ENCODE results near the gene AXL.

Gene AXL

DNA sequence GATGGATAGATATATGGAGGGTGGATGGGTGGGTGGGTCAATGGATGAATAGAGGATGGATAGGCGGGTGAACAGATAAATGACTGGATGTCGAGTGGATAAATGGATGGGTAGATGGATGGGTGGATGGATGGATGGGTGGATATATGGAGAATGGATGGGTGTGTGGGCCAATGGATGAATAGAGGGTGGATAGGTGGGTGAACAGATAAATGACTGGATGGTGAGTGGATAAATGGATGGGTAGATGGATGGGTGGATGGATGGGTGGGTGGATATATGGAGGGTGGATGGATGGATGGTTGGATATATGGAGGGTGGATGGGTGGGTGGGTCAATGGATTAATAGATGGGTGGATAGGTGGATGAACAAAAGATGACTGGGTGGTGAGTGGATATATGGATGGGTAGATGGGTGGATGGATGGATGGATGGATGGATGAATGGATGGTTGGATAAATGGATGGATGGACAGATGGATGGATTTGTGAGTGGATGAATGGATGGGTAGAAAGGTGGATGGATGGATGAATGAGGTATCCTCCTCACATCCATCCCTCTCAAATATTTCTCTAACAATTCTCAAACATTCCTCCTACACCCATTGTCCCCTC lies 21.0 kb downstream of the AXL start:
- TF ChIP-seq ARNTL (CRISPR knock-in tag; IDR thresholded peaks at IDR 0.05; ENCODE audit: borderline replicate concordance, low read depth): no peak
- TF ChIP-seq, protein P1, sequence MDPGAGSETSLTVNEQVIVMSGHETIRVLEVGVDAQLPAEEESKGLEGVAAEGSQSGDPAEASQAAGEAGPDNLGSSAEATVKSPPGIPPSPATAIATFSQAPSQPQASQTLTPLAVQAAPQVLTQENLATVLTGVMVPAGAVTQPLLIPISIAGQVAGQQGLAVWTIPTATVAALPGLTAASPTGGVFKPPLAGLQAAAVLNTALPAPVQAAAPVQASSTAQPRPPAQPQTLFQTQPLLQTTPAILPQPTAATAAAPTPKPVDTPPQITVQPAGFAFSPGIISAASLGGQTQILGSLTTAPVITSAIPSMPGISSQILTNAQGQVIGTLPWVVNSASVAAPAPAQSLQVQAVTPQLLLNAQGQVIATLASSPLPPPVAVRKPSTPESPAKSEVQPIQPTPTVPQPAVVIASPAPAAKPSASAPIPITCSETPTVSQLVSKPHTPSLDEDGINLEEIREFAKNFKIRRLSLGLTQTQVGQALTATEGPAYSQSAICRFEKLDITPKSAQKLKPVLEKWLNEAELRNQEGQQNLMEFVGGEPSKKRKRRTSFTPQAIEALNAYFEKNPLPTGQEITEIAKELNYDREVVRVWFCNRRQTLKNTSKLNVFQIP (CRISPR knock-in tag; IDR thresholded peaks at IDR 0.05; ENCODE audit: borderline replicate concordance, low read depth): no peak
- TF ChIP-seq ISL1 (CRISPR knock-in tag; IDR thresholded peaks at IDR 0.05): no peak
- TF ChIP-seq ZNF70 (CRISPR knock-in tag; IDR thresholded peaks at IDR 0.05): no peak
- no peak for TF ChIP-seq TCF4 (CRISPR knock-in tag; IDR thresholded peaks at IDR 0.05; ENCODE audit: borderline replicate concordance)
- TF ChIP-seq, protein P2, sequence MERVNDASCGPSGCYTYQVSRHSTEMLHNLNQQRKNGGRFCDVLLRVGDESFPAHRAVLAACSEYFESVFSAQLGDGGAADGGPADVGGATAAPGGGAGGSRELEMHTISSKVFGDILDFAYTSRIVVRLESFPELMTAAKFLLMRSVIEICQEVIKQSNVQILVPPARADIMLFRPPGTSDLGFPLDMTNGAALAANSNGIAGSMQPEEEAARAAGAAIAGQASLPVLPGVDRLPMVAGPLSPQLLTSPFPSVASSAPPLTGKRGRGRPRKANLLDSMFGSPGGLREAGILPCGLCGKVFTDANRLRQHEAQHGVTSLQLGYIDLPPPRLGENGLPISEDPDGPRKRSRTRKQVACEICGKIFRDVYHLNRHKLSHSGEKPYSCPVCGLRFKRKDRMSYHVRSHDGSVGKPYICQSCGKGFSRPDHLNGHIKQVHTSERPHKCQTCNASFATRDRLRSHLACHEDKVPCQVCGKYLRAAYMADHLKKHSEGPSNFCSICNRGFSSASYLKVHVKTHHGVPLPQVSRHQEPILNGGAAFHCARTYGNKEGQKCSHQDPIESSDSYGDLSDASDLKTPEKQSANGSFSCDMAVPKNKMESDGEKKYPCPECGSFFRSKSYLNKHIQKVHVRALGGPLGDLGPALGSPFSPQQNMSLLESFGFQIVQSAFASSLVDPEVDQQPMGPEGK (CRISPR knock-in tag; IDR thresholded peaks at IDR 0.05; ENCODE audit: borderline replicate concordance): no peak
- no peak for TF ChIP-seq ESRRG (CRISPR knock-in tag; IDR thresholded peaks at IDR 0.05)
- no peak for TF ChIP-seq RARB (CRISPR knock-in tag; IDR thresholded peaks at IDR 0.05)
- TF ChIP-seq, protein P3, sequence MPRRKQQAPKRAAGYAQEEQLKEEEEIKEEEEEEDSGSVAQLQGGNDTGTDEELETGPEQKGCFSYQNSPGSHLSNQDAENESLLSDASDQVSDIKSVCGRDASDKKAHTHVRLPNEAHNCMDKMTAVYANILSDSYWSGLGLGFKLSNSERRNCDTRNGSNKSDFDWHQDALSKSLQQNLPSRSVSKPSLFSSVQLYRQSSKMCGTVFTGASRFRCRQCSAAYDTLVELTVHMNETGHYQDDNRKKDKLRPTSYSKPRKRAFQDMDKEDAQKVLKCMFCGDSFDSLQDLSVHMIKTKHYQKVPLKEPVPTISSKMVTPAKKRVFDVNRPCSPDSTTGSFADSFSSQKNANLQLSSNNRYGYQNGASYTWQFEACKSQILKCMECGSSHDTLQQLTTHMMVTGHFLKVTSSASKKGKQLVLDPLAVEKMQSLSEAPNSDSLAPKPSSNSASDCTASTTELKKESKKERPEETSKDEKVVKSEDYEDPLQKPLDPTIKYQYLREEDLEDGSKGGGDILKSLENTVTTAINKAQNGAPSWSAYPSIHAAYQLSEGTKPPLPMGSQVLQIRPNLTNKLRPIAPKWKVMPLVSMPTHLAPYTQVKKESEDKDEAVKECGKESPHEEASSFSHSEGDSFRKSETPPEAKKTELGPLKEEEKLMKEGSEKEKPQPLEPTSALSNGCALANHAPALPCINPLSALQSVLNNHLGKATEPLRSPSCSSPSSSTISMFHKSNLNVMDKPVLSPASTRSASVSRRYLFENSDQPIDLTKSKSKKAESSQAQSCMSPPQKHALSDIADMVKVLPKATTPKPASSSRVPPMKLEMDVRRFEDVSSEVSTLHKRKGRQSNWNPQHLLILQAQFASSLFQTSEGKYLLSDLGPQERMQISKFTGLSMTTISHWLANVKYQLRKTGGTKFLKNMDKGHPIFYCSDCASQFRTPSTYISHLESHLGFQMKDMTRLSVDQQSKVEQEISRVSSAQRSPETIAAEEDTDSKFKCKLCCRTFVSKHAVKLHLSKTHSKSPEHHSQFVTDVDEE (CRISPR knock-in tag; IDR thresholded peaks at IDR 0.05): no peak
- TF ChIP-seq ZC3H10 (CRISPR knock-in tag; IDR thresholded peaks at IDR 0.05): no peak
- no peak for TF ChIP-seq TOX (CRISPR knock-in tag; IDR thresholded peaks at IDR 0.05; ENCODE audit: borderline replicate concordance)
- no peak for ATAC-seq

DNA sequence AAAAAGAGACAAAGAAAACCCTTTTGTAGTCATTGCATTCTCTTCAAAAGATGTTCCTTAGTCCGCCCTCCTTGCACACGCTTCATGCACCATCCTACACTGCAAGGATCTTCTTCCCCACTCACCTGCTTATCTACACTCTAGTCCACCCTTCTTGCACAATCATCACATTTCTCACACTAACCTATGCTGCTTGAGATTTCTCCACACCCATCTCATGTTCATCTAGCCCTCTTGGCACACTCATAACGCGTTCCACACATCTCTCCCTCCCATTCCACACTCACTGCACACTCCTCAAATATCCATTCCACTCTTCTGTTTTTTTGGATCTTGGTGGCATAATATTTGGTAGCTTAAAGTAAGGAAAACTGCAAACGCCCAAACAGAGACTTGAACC lies 22.8 kb downstream of the AXL start:
- no peak for TF ChIP-seq ZNF70 (CRISPR knock-in tag; IDR thresholded peaks at IDR 0.05)
- no peak for TF ChIP-seq ZC3H10 (CRISPR knock-in tag; IDR thresholded peaks at IDR 0.05)
- TF ChIP-seq ISL1 (CRISPR knock-in tag; IDR thresholded peaks at IDR 0.05): no peak
- TF ChIP-seq ZNF8 (CRISPR knock-in tag; IDR thresholded peaks at IDR 0.05): no peak
- TF ChIP-seq CSDC2 (CRISPR knock-in tag; IDR thresholded peaks at IDR 0.05): no peak
- TF ChIP-seq ZNF565 (CRISPR knock-in tag; conservative IDR thresholded peaks at IDR 0.05; ENCODE audit: low read depth): no peak
- TF ChIP-seq, protein P3 (CRISPR knock-in tag; IDR thresholded peaks at IDR 0.05): no peak
- TF ChIP-seq TCF4 (CRISPR knock-in tag; IDR thresholded peaks at IDR 0.05; ENCODE audit: borderline replicate concordance): no peak
- TF ChIP-seq, protein P4, sequence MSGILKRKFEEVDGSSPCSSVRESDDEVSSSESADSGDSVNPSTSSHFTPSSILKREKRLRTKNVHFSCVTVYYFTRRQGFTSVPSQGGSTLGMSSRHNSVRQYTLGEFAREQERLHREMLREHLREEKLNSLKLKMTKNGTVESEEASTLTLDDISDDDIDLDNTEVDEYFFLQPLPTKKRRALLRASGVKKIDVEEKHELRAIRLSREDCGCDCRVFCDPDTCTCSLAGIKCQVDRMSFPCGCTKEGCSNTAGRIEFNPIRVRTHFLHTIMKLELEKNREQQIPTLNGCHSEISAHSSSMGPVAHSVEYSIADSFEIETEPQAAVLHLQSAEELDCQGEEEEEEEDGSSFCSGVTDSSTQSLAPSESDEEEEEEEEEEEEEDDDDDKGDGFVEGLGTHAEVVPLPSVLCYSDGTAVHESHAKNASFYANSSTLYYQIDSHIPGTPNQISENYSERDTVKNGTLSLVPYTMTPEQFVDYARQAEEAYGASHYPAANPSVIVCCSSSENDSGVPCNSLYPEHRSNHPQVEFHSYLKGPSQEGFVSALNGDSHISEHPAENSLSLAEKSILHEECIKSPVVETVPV (CRISPR knock-in tag; IDR thresholded peaks at IDR 0.05): no peak
- TF ChIP-seq, protein P1 (CRISPR knock-in tag; IDR thresholded peaks at IDR 0.05; ENCODE audit: borderline replicate concordance, low read depth): no peak
- TF ChIP-seq TOX (CRISPR knock-in tag; IDR thresholded peaks at IDR 0.05; ENCODE audit: borderline replicate concordance): no peak
- no peak for TF ChIP-seq RARB (CRISPR knock-in tag; IDR thresholded peaks at IDR 0.05)
- ATAC-seq: no peak
